Large intestine (tissue), 3 donors: ENCODE measurements around the gene CLIC4. TPM values are rescaled to one million over a fixed set of nuclear protein-coding genes. Genes with fewer than 3 reads are reported as not detected.

Experiments used
- DNase-seq, 2 donors: peaks; one replicate each; pipeline versions ENCODE4 v3.0.0 to v3.0.0-alpha.2; 2013
- H3K27ac ChIP-seq: one replicate; pipeline ENCODE4 v1.5.1; 2013; ENCODE audit warnings: low read length
- H3K27me3 ChIP-seq: 2 replicates; pipeline ENCODE4 v1.6.1; 2013; ENCODE audit warnings: low read length; ENCODE audit not compliant: control insufficient read depth, insufficient read depth
- H3K36me3 ChIP-seq: 2 replicates; pipeline ENCODE4 v1.6.1; 2013; ENCODE audit warnings: low read length; ENCODE audit not compliant: control insufficient read depth, insufficient read depth
- H3K4me1 ChIP-seq: one replicate; pipeline ENCODE4 v1.6.1; 2013; ENCODE audit warnings: low read length; ENCODE audit not compliant: control insufficient read depth, insufficient read depth
- H3K4me3 ChIP-seq: one replicate; pipeline ENCODE4 v1.5.1; 2013; ENCODE audit warnings: low read length
- H3K9me3 ChIP-seq: one replicate; pipeline ENCODE4 v1.6.1; 2013; ENCODE audit warnings: mild to moderate bottlenecking, low read depth, low read length, moderate library complexity; ENCODE audit not compliant: control insufficient read depth
- WGBS: methylation state at CpG from one replicate; pipeline ENCODE4 v1.1.5; 2013; ENCODE audit warnings: low lambda C conversion rate; ENCODE audit not compliant: insufficient coverage; 5-methylcytosine and 5-hydroxymethylcytosine counted together
- polyA plus RNA-seq: library from polyadenylated mRNA; unstranded; fragments of 120-200 nt; gene quantifications from one replicate; pipeline ENCODE4 v1.2.1, GENCODE V29; 2013

CLIC4 gene
- polyA plus RNA-seq, 1 donor = 70.3 TPM

- peaks cover 29% of the 10 kb centered on the region for H3K4me1 ChIP-seq
- H3K36me3 ChIP-seq = no peaks in the 10 kb centered on the region
- no peaks in the 10 kb centered on the region for H3K9me3 ChIP-seq
- no peak for DNase-seq
- no peak overlapping the region for H3K4me3 ChIP-seq
- H3K27ac ChIP-seq = no peak overlapping the region
- WGBS = 100% methylated on average over 1 of the region's 22 CpGs
- no peaks in the 10 kb centered on the region for H3K27me3 ChIP-seq
These were observed 123.0 kb downstream of the CLIC4 start for GRCh38 chr1:24868016-24868875.

GRCh38 chr1:24870551-24871195, 125.4 kb downstream of the CLIC4 start:
- no peak for DNase-seq
- Histone ChIP-seq H3K27me3 (no peaks in the 10 kb centered on the region), H3K36me3 (no peaks in the 10 kb centered on the region), H3K4me3 (no peak overlapping the region), H3K4me1 (peaks cover 8% of the 10 kb centered on the region), H3K9me3 (no peaks in the 10 kb centered on the region), H3K27ac (no peak overlapping the region)
- no CpG with 5 or more reads among the region's 20 CpGs for WGBS

- Histone ChIP-seq H3K27me3 (no peaks in the 10 kb centered on the region), H3K4me1 (peaks cover 8% of the 10 kb centered on the region), H3K4me3 (no peak overlapping the region), H3K27ac (no peak overlapping the region), H3K9me3 (no peaks in the 10 kb centered on the region), H3K36me3 (no peaks in the 10 kb centered on the region)
- WGBS = no CpG with 5 or more reads among the region's 11 CpGs
- DNase-seq = no peak
These were observed 126.2 kb downstream of the CLIC4 start for GRCh38 chr1:24871306-24871901.

GRCh38 chr1:24872061-24872850, 127.0 kb downstream of the CLIC4 start:
- Histone ChIP-seq H3K27me3 (no peaks in the 10 kb centered on the region), H3K27ac (no peak overlapping the region), H3K4me1 (peaks cover 7% of the 10 kb centered on the region), H3K9me3 (no peaks in the 10 kb centered on the region), H3K36me3 (no peaks in the 10 kb centered on the region), H3K4me3 (no peak overlapping the region)
- DNase-seq = no peak
- no CpG with 5 or more reads among the region's 19 CpGs for WGBS

- Histone ChIP-seq H3K27me3 (no peaks in the 10 kb centered on the region), H3K27ac (no peak overlapping the region), H3K4me3 (no peak overlapping the region), H3K9me3 (no peaks in the 10 kb centered on the region), H3K36me3 (no peaks in the 10 kb centered on the region), H3K4me1 (peaks cover 7% of the 10 kb centered on the region)
- DNase-seq = no peak
- WGBS = 100% methylated on average over 1 of the region's 1 CpG
These were observed 127.9 kb downstream of the CLIC4 start for GRCh38 chr1:24873148-24873547.

- Histone ChIP-seq H3K4me1 (peaks cover 7% of the 10 kb centered on the region), H3K9me3 (no peaks in the 10 kb centered on the region), H3K36me3 (no peaks in the 10 kb centered on the region), H3K27ac (no peak overlapping the region), H3K27me3 (no peaks in the 10 kb centered on the region), H3K4me3 (no peak overlapping the region)
- no peak for DNase-seq
- 88% methylated on average over 2 of the region's 7 CpGs for WGBS
These were observed 128.8 kb downstream of the CLIC4 start for GRCh38 chr1:24874056-24874455.

- Histone ChIP-seq H3K4me1 (peaks cover 11% of the 10 kb centered on the region), H3K27me3 (no peaks in the 10 kb centered on the region), H3K9me3 (no peaks in the 10 kb centered on the region), H3K36me3 (no peaks in the 10 kb centered on the region), H3K27ac (no peak overlapping the region), H3K4me3 (no peak overlapping the region)
- WGBS = no CpG with 5 or more reads among the region's 16 CpGs
- no peak for DNase-seq
These were observed 129.5 kb downstream of the CLIC4 start for GRCh38 chr1:24874611-24875234.

GRCh38 chr1:24875257-24875656, 130.0 kb downstream of the CLIC4 start:
- no peak overlapping the region for H3K27ac ChIP-seq
- no peaks in the 10 kb centered on the region for H3K27me3 ChIP-seq
- 100% methylated on average over 1 of the region's 8 CpGs for WGBS
- no peak overlapping the region for H3K4me3 ChIP-seq
- peaks cover 7% of the 10 kb centered on the region for H3K4me1 ChIP-seq
- no peaks in the 10 kb centered on the region for H3K36me3 ChIP-seq
- DNase-seq = no peak
- no peaks in the 10 kb centered on the region for H3K9me3 ChIP-seq

- H3K36me3 ChIP-seq = no peaks in the 10 kb centered on the region
- no peaks in the 10 kb centered on the region for H3K9me3 ChIP-seq
- peaks cover 7% of the 10 kb centered on the region for H3K4me1 ChIP-seq
- H3K4me3 ChIP-seq = no peak overlapping the region
- no CpG with 5 or more reads among the region's 8 CpGs for WGBS
- H3K27me3 ChIP-seq = no peaks in the 10 kb centered on the region
- H3K27ac ChIP-seq = no peak overlapping the region
- no peak for DNase-seq
These were observed 130.8 kb downstream of the CLIC4 start for GRCh38 chr1:24875991-24876506.
